Fibroblast of pulmonary artery (primary cell): ENCODE data around the gene TSEN2.
"Not testable (repeated sequence)": the region's sequence is repeated elsewhere in the genome, so short reads cannot be mapped to it uniquely, and the experiment has no call there.

Source experiments
- DNase-seq: peaks from one replicate; pipeline ENCODE4 v3.0.0-alpha.2; 2010; ENCODE audit warnings: low read depth
- H3K4me3 ChIP-seq: replicated peaks from 2 replicates; pipeline ENCODE4 v1.5.1; 2011; ENCODE audit warnings: low read depth, mild to moderate bottlenecking, control low read depth, low read length, moderate library complexity
- TF ChIP-seq, protein P1 (sequence below): IDR thresholded peaks from 2 replicates; pipeline ENCODE4 v1.5.1; 2011; ENCODE audit warnings: mild to moderate bottlenecking, control low read depth, low read length, inconsistent platforms; ENCODE audit errors: missing control alignments

TSEN2 gene

DNA sequence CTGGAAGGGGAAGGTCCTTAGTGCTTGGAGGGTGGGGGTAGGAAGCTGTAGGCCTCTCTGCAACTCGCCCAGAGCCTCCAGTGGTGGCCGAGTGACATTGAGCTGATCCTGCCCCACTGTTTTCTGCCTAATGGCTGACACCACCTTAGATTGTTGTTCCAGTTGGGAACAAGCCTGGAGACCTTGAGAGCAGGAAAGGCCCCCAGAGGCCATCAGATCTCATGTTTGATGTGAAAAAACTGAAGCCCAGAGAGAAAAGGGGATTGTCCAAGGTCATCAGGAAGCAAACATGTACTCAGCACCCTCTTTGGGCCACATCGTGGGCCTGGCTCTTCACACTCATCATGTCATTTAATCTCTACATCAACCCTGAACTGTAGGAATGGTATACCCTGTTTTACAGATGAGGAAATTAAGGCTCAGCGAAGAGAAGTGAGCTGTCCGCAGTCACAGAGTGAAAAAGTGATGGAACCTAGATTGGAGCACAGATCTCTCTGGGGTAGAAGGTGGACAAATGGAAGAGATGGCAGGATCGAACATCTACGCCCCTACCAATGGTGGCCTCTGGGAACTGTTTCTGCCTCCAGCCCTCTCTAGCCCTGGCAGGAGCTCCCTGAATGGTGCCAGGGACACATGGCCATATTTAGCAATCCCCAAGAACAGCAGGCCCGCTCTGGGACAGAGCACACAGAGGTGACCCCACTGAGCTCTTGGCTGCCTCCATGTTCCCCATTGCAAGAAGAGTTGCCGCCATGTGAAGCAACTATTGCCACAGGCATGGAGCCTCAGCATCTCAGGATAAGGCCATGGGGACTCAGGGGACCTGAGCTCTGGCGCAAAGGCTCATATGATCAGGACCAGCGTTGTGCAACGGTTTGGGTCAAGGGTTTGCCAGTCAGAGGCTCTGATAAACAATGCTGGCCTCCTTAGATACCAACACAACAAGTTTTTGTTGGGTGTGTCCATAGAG, 31.6 kb upstream of the TSEN2 start:
- H3K4me3 ChIP-seq, result no peak overlapping the region
- TF ChIP-seq, protein P1, sequence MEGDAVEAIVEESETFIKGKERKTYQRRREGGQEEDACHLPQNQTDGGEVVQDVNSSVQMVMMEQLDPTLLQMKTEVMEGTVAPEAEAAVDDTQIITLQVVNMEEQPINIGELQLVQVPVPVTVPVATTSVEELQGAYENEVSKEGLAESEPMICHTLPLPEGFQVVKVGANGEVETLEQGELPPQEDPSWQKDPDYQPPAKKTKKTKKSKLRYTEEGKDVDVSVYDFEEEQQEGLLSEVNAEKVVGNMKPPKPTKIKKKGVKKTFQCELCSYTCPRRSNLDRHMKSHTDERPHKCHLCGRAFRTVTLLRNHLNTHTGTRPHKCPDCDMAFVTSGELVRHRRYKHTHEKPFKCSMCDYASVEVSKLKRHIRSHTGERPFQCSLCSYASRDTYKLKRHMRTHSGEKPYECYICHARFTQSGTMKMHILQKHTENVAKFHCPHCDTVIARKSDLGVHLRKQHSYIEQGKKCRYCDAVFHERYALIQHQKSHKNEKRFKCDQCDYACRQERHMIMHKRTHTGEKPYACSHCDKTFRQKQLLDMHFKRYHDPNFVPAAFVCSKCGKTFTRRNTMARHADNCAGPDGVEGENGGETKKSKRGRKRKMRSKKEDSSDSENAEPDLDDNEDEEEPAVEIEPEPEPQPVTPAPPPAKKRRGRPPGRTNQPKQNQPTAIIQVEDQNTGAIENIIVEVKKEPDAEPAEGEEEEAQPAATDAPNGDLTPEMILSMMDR, result no peak
- no peak for DNase-seq

DNA sequence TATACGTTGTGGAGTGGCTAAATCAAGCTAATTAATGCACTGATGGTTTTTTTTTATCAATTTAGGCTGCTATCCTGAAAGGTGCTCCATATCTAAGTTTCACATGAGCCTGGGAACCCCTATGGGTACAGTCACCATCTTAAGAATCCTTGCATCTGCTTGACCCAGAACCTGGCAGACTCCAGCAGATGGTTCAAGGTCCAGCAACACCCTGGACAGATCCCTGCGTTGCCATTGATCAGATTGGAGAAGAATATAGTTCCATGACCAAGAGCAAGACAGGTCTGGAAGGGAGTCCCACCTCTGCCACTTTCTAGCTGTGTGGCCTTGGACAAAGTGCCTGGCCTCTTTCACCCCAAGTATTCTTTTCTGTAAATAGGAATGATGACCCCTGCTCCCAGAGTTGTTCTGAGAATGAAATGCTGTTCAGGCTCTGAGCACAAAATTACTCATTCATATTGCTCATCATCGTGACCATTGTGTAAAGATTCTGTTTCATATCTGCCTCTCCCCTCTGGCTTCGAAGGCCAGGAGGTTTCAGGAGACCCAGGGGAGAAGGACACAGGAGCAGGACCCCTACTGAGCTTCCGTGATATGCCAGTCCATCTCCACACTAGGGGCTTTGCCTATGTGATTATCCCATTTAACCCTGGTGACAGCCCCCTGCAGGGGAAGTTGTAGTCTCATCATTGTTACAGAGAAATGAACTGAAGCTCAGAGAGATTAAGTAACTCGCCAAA, 30.0 kb upstream of the TSEN2 start:
- TF ChIP-seq, protein P1, result no peak
- H3K4me3 ChIP-seq, result no peak overlapping the region
- DNase-seq, result no peak

DNA sequence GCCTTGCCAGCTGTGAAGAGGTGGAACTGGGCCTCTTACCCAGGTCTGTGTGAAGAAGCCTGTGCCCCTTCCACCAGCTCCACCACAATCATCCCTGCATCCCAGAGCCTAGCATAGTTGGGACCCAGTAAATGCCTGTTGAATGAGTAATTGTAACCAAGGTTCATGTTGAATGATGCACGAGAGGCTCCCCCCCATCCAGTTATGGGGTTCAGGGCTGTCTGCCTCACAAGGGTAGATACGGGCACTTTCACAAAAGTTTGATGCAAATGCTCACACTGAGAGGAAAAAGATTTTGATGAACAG, 29.5 kb upstream of the TSEN2 start:
- no peak for DNase-seq
- no peak overlapping the region for H3K4me3 ChIP-seq
- TF ChIP-seq, protein P1, result no peak

DNA sequence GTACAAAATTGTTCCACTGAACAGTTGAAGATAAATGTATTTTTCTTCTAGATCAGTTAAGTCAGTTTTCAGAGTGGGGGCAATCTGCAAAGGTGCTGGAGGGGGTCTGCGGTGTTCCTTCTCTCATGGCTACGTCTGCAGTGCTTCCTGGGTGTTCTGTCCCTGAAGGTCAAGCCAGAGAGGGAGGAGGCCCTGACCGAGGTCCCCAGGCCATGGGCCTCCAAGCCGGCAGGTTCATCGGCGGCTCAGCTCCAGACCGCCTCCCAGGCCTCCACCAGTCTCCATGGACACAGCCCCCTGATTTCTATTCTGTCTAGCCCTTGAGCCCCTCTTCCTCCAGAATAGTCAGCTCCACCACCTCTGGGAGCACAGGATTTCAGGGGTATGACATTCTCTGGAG, 28.5 kb upstream of the TSEN2 start:
- no peak overlapping the region for H3K4me3 ChIP-seq
- DNase-seq, result no peak
- TF ChIP-seq, protein P1, result no peak

DNA sequence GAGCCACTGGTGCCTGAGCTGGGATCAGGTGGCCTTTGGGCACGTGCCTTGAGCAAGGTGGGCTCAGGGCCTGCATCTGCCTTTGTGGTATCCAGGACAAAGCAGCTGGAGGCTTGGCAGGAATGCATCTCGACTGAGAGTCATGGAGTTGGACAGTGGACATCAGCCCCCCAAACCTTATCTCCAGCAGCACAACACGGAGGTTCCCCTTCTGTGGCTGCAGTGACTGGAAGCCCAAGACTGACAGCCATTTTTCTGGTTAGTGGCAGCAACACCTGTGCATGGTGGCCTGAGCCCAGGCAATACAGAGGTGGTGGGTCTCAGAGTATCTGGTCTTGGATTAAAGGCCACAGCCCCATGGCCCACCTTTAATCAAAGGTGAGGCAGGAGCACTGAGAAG, 27.8 kb upstream of the TSEN2 start:
- no peak overlapping the region for H3K4me3 ChIP-seq
- DNase-seq, result no peak
- TF ChIP-seq, protein P1, result no peak

DNA sequence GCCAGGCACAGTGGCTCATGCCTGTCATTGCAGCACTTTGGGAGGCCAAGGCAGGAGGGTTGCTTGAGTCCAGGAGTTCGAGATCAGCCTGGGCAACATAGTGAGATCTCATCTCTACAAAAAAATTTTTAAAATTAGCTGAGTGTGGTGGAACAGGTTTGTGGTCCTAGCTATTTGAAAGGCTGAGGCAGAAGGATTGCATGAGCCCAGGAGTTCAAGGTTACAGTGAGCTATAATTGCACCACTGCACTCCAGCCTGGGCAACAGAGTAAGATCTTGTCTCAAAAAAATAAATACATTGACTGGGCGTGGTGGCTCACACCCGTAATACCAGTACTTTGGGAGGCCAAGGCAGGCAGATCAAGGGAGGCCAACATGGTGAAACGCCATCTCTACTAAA, 26.9 kb upstream of the TSEN2 start:
- H3K4me3 ChIP-seq, DNase-seq: not testable (repeated sequence)

DNA sequence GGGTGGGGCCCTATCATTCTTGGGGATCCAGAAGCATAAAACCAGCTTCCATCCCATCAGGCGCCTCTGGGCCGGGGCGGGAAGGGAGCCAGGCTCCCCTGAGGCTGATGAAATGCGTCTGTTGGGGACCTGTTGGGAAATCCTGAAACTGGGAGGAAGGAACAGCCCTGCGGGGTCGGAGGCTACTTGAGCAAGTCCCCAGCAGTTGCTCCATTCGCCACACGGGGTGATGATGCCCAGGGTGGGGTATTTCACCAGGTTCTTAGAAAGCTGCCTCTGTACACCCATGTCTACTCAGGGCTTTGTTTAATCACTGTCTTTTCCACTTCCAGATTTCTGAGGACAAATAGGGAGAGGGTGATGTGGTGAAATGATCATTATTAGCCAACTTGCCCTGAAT, 25.4 kb upstream of the TSEN2 start:
- TF ChIP-seq, protein P1, result no peak
- DNase-seq, result no peak

More for the DNA sequence above, 25.4 kb upstream of the TSEN2 start:
- H3K4me3 ChIP-seq, result no peak overlapping the region
